Body of pancreas (tissue), 4 donors: ENCODE results near the gene DEPDC4. TPM values are rescaled to one million over a fixed set of nuclear protein-coding genes. Genes with fewer than 3 reads are reported as not detected.
"Not testable (repeated sequence)": the region's sequence is repeated elsewhere in the genome, so short reads cannot be mapped to it uniquely, and the experiment has no call there.

Experiments used
- ATAC-seq: fragments of 150-250 bp; one replicate; pipeline ENCODE4 v1.9.1; 2016
- DNase-seq, 4 donors: peaks; one replicate each; pipeline ENCODE4 v3.0.0-alpha.2; 2019
- H3K27ac ChIP-seq, 4 donors: fragments of 200-600 bp; sonication (generic); 1 replicate in 3 of 4; 2 replicates in 1 of 4; pipeline versions ENCODE4 v1.5.1 to v1.6.1; 2016 to 2019; ENCODE audit warnings: mild to moderate bottlenecking in 1 of 4, mixed read lengths in 1 of 4, moderate library complexity in 1 of 4
- H3K27me3 ChIP-seq, 2 donors: fragments of 200-600 bp; sonication (generic); one replicate each; pipeline ENCODE4 v1.6.0; 2016; ENCODE audit warnings: mild to moderate bottlenecking in 1 of 2
- H3K36me3 ChIP-seq, 2 donors: fragments of 200-600 bp; sonication (generic); replicated peaks in 1 of 2; 2 replicates each; pipeline ENCODE4 v1.5.1; 2016; ENCODE audit warnings: low read depth in 2 of 2; ENCODE audit not compliant: insufficient read depth in 1 of 2
- H3K4me1 ChIP-seq: fragments of 200-600 bp; sonication (generic); one replicate; pipeline ENCODE4 v1.6.0; 2016
- H3K4me3 ChIP-seq, 2 donors: fragments of 200-600 bp; sonication (generic); 1 replicate in 1 of 2; 2 replicates in 1 of 2; pipeline ENCODE4 v1.5.1; 2016 to 2019
- H3K9me3 ChIP-seq, 3 donors: fragments of 200-600 bp; sonication (generic); 1 replicate in 2 of 3; 2 replicates in 1 of 3; pipeline ENCODE4 v1.5.1; 2016
- CTCF ChIP-seq, 7 experiments: fragments of 450-650 bp in 4 of 7; fragments of 200-600 bp in 3 of 7; sonication (generic) in 3 of 7; IDR thresholded peaks; one replicate each; pipeline ENCODE4 v1.5.1; 2016 to 2019; ENCODE audit warnings: antibody characterized with exemption in 7 of 7
- POLR2A ChIP-seq, 3 donors: fragments of 450-650 bp; IDR thresholded peaks; one replicate each; pipeline ENCODE4 v1.6.1; 2016; ENCODE audit warnings: antibody characterized with exemption in 3 of 3, mild to moderate bottlenecking in 2 of 3
- WGBS, 2 donors: methylation state at CpG; one replicate each; pipeline ENCODE4 v1.1.5; 2017; 5-methylcytosine and 5-hydroxymethylcytosine counted together
- intact Hi-C: fragments of 100-400 bp; cut with DNase I; formaldehyde crosslinking; loops from one replicate; pipeline ENCODE4 v1.15.1; 2023
- total RNA-seq, 2 donors: library from RNA; depleted of rRNA; stranded (reverse); fragments of >200 nt; gene quantifications; one replicate each; pipeline ENCODE4 v1.1.0, GENCODE V29; 2016

Gene DEPDC4
- total RNA-seq, 2 donors from 2014 or later, result 2.1 TPM; not detected in 1

GRCh38 chr12:100302081-100302480 is 35.2 kb upstream of the DEPDC4 start:
- Histone ChIP-seq H3K27me3 (no peaks in the 10 kb centered on the region), H3K4me3 (no peak overlapping the region), H3K4me1 (no peaks in the 10 kb centered on the region), H3K36me3 (peaks cover 0 to 5% of the 10 kb centered on the region in 2 donors), H3K9me3 (no peaks in the 10 kb centered on the region), H3K27ac (no peak overlapping the region)
- DNase-seq (no peak), ATAC-seq (no peak)
- intact Hi-C loops, result no loop called here
- TF ChIP-seq CTCF (IDR thresholded peaks at IDR 0.05), result no peak
- TF ChIP-seq POLR2A (IDR thresholded peaks at IDR 0.05), result no peak
- 95 to 97% methylated on average over 1 of the region's 1 CpG for WGBS, 2 donors

- DNase-seq (no peak), ATAC-seq (no peak)
- TF ChIP-seq CTCF (IDR thresholded peaks at IDR 0.05), result no peak
- no peak for TF ChIP-seq POLR2A (IDR thresholded peaks at IDR 0.05)
- WGBS, 2 donors, result 90 to 92% methylated on average over 3 to 4 of the region's 4 CpGs
- intact Hi-C loops, result no loop called here
- Histone ChIP-seq H3K36me3 (peaks cover 0 to 2% of the 10 kb centered on the region in 2 donors), H3K27ac (no peak overlapping the region), H3K4me1 (no peaks in the 10 kb centered on the region), H3K4me3 (no peak overlapping the region), H3K9me3 (no peaks in the 10 kb centered on the region), H3K27me3 (no peaks in the 10 kb centered on the region)
These were observed 29.1 kb upstream of the DEPDC4 start for GRCh38 chr12:100295764-100296555.

- H3K9me3 ChIP-seq, H3K4me1 ChIP-seq, ATAC-seq, DNase-seq, H3K27ac ChIP-seq, H3K36me3 ChIP-seq, H3K27me3 ChIP-seq, intact Hi-C loops, H3K4me3 ChIP-seq: not testable (repeated sequence)
- WGBS, 2 donors, result no CpG with 5 or more reads among the region's 24 CpGs
These were observed 27.5 kb upstream of the DEPDC4 start for GRCh38 chr12:100294366-100294765.

- TF ChIP-seq POLR2A (IDR thresholded peaks at IDR 0.05) (no peak), CTCF (IDR thresholded peaks at IDR 0.05) (no peak)
- DNase-seq (no peak), ATAC-seq (no peak)
- H3K27me3 ChIP-seq, result no peaks in the 10 kb centered on the region
- intact Hi-C loops, result no loop called here
- H3K27ac ChIP-seq, result no peak overlapping the region
- no peaks in the 10 kb centered on the region for H3K4me1 ChIP-seq
- H3K9me3 ChIP-seq, result no peaks in the 10 kb centered on the region
- WGBS, 2 donors, result 88 to 92% methylated on average over 1 of the region's 1 CpG
- no peak overlapping the region for H3K4me3 ChIP-seq
- H3K36me3 ChIP-seq, result peaks cover 0 to 2% of the 10 kb centered on the region in 2 donors
These were observed 26.1 kb upstream of the DEPDC4 start for GRCh38 chr12:100293017-100293416.

- ATAC-seq (no peak), DNase-seq (no peak)
- Histone ChIP-seq H3K36me3 (peaks cover 0 to 2% of the 10 kb centered on the region in 2 donors), H3K4me3 (no peak overlapping the region), H3K27ac (no peak overlapping the region), H3K4me1 (no peaks in the 10 kb centered on the region), H3K27me3 (no peaks in the 10 kb centered on the region), H3K9me3 (no peaks in the 10 kb centered on the region)
- no peak for TF ChIP-seq POLR2A (IDR thresholded peaks at IDR 0.05)
- no peak for TF ChIP-seq CTCF (IDR thresholded peaks at IDR 0.05)
- intact Hi-C loops, result no loop called here
- 89 to 92% methylated on average over 3 of the region's 3 CpGs for WGBS, 2 donors
These were observed 23.1 kb upstream of the DEPDC4 start for GRCh38 chr12:100290016-100290415.
